Loucy (cell line): Measurements from ENCODE around the gene ECHS1.

Source experiments
- H2AFZ ChIP-seq: fragments of 200-600 bp; sonication (generic); 2 replicates; pipeline ENCODE4 v1.6.0; 2016; ENCODE audit warnings: antibody characterized with exemption, mild to moderate bottlenecking, low read length, moderate library complexity
- H3F3A ChIP-seq: fragments of 200-600 bp; 2 replicates; pipeline ENCODE4 v1.6.0; 2016; ENCODE audit warnings: antibody characterized with exemption, low read depth, mild to moderate bottlenecking
- H3K27me3 ChIP-seq: fragments of 200-600 bp; sonication (generic); 2 replicates; pipeline ENCODE4 v1.6.1; 2014; ENCODE audit warnings: low read length, mild to moderate bottlenecking; ENCODE audit not compliant: insufficient read depth, poor library complexity, severe bottlenecking
- H3K36me3 ChIP-seq: fragments of 200-600 bp; sonication (generic); 2 replicates; pipeline ENCODE4 v1.6.1; 2016; ENCODE audit warnings: low read length; ENCODE audit not compliant: insufficient read depth
- H3K4me1 ChIP-seq: fragments of 200-600 bp; sonication (generic); 2 replicates; pipeline ENCODE4 v1.5.1; 2014; ENCODE audit warnings: low read length, mild to moderate bottlenecking; ENCODE audit not compliant: insufficient read depth, poor library complexity, severe bottlenecking
- H3K4me2 ChIP-seq: fragments of 200-600 bp; sonication (generic); 2 replicates; pipeline ENCODE4 v1.6.0; 2014; ENCODE audit warnings: antibody characterized with exemption, low read length, low read depth, mild to moderate bottlenecking; ENCODE audit not compliant: poor library complexity, severe bottlenecking
- H3K4me3 ChIP-seq: fragments of 200-600 bp; sonication (generic); 2 replicates; pipeline ENCODE4 v1.5.1; 2014; ENCODE audit warnings: low read length, mild to moderate bottlenecking, mixed read lengths; ENCODE audit not compliant: poor library complexity, severe bottlenecking
- H3K79me2 ChIP-seq: fragments of 200-600 bp; sonication (generic); 2 replicates; pipeline ENCODE4 v1.6.1; 2014; ENCODE audit warnings: low read length; ENCODE audit not compliant: insufficient read depth
- H3K9ac ChIP-seq: fragments of 200-600 bp; sonication (generic); 2 replicates; pipeline ENCODE4 v1.6.0; 2014; ENCODE audit warnings: mild to moderate bottlenecking, low read depth, low read length, moderate library complexity; ENCODE audit not compliant: poor library complexity, severe bottlenecking
- H3K9me2 ChIP-seq: fragments of 200-600 bp; sonication (generic); replicated peaks from 2 replicates; pipeline ENCODE4 v1.6.1; 2016; ENCODE audit warnings: low read depth, low read length, mixed read lengths
- H3K9me3 ChIP-seq: fragments of 200-600 bp; sonication (generic); 2 replicates; pipeline ENCODE4 v1.6.1; 2014; ENCODE audit warnings: mild to moderate bottlenecking, antibody characterized with exemption, low read length, low read depth; ENCODE audit not compliant: insufficient read depth
- H4K20me1 ChIP-seq: fragments of 200-600 bp; sonication (generic); 2 replicates; pipeline ENCODE4 v1.6.0; 2014; ENCODE audit warnings: antibody characterized with exemption, low read length, mild to moderate bottlenecking; ENCODE audit not compliant: insufficient read depth, poor library complexity, severe bottlenecking
- EZH2phosphoT487 ChIP-seq: fragments of 200-600 bp; IDR thresholded peaks from 2 replicates; pipeline ENCODE4 v1.6.1; 2018; ENCODE audit warnings: antibody characterized with exemption, mild to moderate bottlenecking, moderate library complexity, borderline replicate concordance
- TF ChIP-seq, protein P1 (sequence below): fragments of 200-600 bp; sonication (generic); conservative IDR thresholded peaks from 2 replicates; pipeline ENCODE4 v1.5.1; 2014; ENCODE audit warnings: mild to moderate bottlenecking, antibody characterized with exemption, low read length

Gene ECHS1

DNA sequence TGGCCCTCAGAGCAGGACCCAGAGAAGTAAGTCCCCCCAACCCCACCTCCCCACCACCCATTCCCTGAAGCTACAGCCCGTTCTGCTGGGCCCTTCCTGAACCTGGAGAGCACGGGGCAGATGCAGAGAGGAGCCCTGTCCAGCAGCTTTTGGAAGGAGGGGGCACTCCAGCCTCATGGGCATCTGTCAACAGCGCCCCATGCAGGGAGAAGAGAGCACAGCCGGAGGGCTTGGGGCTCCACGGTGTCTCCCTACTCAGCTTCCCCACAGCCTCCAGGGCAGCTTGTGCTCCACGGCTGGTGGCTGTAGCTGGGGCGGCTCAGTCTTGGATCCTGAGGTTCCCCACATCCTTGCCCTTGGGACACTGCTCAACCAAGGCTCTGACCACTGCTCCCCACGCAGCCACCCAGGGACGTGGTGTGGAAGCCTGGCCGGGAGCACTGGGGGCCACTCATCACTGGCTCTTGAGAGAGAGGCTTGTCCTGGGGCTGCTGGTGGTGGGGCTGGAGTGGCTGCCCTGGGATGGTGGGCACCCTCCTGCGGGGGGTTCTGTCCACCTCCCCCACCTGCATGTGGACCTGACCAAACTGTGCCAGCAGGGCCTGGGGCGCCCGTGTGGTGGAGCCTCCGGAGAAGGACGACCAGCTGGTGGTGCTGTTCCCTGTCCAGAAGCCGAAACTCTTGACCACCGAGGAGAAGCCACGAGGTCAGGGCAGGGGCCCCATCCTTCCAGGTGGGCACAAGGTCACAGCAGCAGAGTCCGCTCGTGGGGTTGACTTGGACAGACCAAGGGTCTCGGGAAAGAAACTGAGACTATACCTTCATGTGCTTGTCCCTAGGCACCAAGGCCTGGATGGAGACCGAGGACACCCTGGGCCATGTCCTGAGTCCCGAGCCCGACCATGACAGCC is 21.5 kb downstream of the ECHS1 start:
- Histone ChIP-seq H3K4me1 (no peaks in the 10 kb centered on the region), H3K79me2 (no peaks in the 10 kb centered on the region), H2AFZ (no peak overlapping the region), H3K4me2 (no peak overlapping the region), H3K36me3 (no peaks in the 10 kb centered on the region), H3K9me2 (no peaks in the 10 kb centered on the region), H3K4me3 (no peak overlapping the region), H3F3A (no peaks in the 10 kb centered on the region), H3K9ac (no peak overlapping the region), H3K9me3 (no peaks in the 10 kb centered on the region; the same call in 1 of the 2 replicates), H4K20me1 (no peaks in the 10 kb centered on the region), H3K27me3 (no peaks in the 10 kb centered on the region)
- TF ChIP-seq EZH2phosphoT487, result no peak
- TF ChIP-seq, protein P1, sequence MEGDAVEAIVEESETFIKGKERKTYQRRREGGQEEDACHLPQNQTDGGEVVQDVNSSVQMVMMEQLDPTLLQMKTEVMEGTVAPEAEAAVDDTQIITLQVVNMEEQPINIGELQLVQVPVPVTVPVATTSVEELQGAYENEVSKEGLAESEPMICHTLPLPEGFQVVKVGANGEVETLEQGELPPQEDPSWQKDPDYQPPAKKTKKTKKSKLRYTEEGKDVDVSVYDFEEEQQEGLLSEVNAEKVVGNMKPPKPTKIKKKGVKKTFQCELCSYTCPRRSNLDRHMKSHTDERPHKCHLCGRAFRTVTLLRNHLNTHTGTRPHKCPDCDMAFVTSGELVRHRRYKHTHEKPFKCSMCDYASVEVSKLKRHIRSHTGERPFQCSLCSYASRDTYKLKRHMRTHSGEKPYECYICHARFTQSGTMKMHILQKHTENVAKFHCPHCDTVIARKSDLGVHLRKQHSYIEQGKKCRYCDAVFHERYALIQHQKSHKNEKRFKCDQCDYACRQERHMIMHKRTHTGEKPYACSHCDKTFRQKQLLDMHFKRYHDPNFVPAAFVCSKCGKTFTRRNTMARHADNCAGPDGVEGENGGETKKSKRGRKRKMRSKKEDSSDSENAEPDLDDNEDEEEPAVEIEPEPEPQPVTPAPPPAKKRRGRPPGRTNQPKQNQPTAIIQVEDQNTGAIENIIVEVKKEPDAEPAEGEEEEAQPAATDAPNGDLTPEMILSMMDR, result no peak

DNA sequence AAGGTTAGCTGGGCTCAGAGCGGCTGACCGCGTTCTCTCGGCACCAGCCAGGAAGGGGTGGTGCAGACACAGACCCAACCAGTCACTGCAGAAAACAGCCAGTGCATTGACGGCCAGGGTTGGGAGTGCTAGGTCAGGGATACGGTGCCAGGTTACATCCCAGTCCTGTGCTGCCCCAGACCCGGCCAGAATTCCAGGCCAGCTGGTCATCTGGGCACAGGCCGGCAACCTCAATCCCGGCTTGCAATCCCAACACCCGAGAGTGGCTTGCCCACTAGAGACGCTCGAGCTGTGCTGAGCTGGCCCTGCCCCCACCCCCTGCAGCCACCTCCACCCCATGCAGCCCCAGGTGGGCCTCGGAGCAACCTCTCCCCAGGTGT is 22.2 kb downstream of the ECHS1 start:
- H3K9ac ChIP-seq, result no peak overlapping the region
- no peak for TF ChIP-seq EZH2phosphoT487
- TF ChIP-seq, protein P1, result no peak
- H3K4me2 ChIP-seq, result no peak overlapping the region
- H3K4me3 ChIP-seq, result no peak overlapping the region
- no peak overlapping the region for H2AFZ ChIP-seq
- H3K27me3 ChIP-seq, result no peaks in the 10 kb centered on the region
- no peaks in the 10 kb centered on the region for H3K36me3 ChIP-seq
- no peaks in the 10 kb centered on the region for H3K79me2 ChIP-seq
- H3K4me1 ChIP-seq, result no peaks in the 10 kb centered on the region
- H3K9me3 ChIP-seq, result no peaks in the 10 kb centered on the region; the same call in 1 of the 2 replicates
- no peaks in the 10 kb centered on the region for H3K9me2 ChIP-seq
- H4K20me1 ChIP-seq, result no peaks in the 10 kb centered on the region
- H3F3A ChIP-seq, result no peaks in the 10 kb centered on the region

DNA sequence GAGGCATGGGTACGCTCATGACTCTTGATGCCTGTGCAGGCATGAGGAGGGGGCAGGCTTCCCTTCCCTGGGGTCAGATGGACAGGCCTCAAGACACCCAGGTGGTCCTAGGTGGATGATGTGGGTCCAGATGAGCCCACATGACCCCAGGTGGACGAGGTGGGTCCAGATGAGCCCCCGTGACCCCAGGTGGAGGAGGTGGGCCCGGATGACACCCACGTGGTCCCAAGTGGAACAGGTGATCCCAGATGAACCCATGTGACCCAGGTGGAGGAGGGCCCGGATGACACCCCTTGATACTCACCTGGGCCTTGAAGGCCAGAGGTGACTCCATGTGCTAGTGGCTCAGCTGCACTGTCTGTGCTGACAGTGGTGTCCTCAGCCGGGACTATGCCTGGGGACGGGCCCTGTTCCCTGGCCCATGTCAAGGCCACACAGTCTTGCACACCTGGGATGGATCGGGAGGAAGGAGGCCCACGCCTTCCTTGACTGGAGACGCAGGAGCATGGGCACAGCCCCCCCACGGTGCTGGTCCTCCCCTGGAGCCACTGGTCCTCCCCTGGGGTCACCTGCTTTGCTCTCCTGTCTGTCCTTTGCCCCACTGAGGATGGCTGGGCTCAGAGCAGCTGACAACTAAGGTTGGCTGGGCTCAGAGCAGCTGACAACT is 22.7 kb downstream of the ECHS1 start:
- Histone ChIP-seq H3K9ac (no peak overlapping the region), H2AFZ (no peak overlapping the region), H3K79me2 (no peaks in the 10 kb centered on the region), H3K9me2 (no peaks in the 10 kb centered on the region), H4K20me1 (no peaks in the 10 kb centered on the region), H3K9me3 (no peaks in the 10 kb centered on the region; the same call in 1 of the 2 replicates), H3F3A (no peaks in the 10 kb centered on the region), H3K36me3 (no peaks in the 10 kb centered on the region), H3K4me2 (no peak overlapping the region), H3K27me3 (no peaks in the 10 kb centered on the region), H3K4me1 (no peaks in the 10 kb centered on the region), H3K4me3 (no peak overlapping the region)
- no peak for TF ChIP-seq EZH2phosphoT487
- TF ChIP-seq, protein P1, result no peak
